ENCODE data around the gene PRDM8.

Gene PRDM8

DNA sequence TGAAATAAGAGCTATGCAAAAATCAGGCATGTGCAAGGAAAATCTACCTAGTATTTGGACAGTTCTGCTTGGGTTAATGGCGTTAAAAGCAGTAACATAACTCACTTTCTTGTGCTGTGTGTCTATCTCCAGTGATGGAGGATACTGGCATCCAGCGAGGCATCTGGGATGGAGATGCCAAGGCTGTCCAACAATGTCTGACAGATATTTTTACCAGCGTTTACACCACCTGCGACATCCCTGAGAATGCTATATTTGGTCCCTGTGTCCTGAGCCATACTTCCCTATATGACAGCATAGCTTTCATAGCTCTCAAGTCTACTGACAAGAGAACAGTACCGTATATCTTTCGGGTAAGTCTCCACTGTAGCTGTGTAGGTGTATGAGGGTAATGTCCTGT lies 2.6 kb downstream of the PRDM8 start:
- H3K27ac Mint-ChIP-seq = no peak overlapping the region
- no peaks in the 10 kb centered on the region for H3K36me3 Mint-ChIP-seq (ENCODE audit: low read depth)
- peak overlapping the region in 2 of 3 experiments; percentile 36 for H3K4me3 Mint-ChIP-seq
- peaks cover 27% of the 10 kb centered on the region for H3K4me1 Mint-ChIP-seq
- H3K27me3 Mint-ChIP-seq (ENCODE audit: low read depth) = peaks cover 96% of the 10 kb centered on the region
- no peaks in the 10 kb centered on the region for H3K9me3 Mint-ChIP-seq
- no peak for TF ChIP-seq CTCF (IDR thresholded peaks at IDR 0.05; ENCODE audit: unreplicated experiment in 3 of 3)

GRCh38 chr4:80201252-80202151 lies 4.2 kb downstream of the PRDM8 start:
- Mint-ChIP-seq H3K4me3 (peak overlapping the region; percentile 73 to 86 (median 83)), H3K36me3 (ENCODE audit: low read depth) (no peaks in the 10 kb centered on the region), H3K4me1 (peaks cover 19% of the 10 kb centered on the region), H3K27me3 (ENCODE audit: low read depth) (peaks cover 96% of the 10 kb centered on the region), H3K9me3 (no peaks in the 10 kb centered on the region), H3K27ac (peak overlapping the region in 1 of 3 experiments; percentile 50)
- TF ChIP-seq CTCF (IDR thresholded peaks at IDR 0.05; ENCODE audit: unreplicated experiment in 3 of 3) = no peak

DNA sequence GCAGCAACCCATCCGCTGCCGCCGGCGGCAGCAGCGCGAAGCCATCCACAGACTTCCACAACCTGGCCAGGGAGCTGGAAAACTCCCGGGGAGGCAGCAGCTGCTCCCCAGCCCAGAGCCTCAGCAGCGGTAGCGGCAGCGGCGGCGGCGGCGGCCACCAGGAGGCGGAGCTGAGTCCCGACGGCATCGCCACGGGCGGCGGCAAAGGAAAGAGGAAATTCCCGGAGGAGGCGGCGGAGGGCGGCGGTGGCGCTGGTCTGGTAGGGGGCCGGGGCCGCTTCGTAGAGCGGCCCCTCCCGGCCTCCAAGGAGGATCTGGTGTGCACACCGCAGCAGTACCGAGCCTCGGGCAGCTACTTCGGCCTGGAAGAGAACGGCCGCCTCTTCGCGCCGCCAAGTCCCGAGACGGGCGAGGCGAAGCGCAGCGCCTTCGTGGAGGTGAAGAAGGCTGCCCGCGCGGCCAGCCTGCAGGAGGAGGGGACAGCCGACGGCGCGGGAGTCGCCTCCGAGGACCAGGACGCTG lies 4.9 kb downstream of the PRDM8 start:
- no peaks in the 10 kb centered on the region for H3K36me3 Mint-ChIP-seq (ENCODE audit: low read depth)
- H3K27ac Mint-ChIP-seq = no peak overlapping the region
- H3K4me3 Mint-ChIP-seq = peak overlapping the region; percentile 65 to 86 (median 73)
- H3K27me3 Mint-ChIP-seq (ENCODE audit: low read depth) = peaks cover 96% of the 10 kb centered on the region
- peaks cover 19% of the 10 kb centered on the region for H3K4me1 Mint-ChIP-seq
- H3K9me3 Mint-ChIP-seq = no peaks in the 10 kb centered on the region
- peak; percentile 70 to 93 (median 75) for TF ChIP-seq CTCF (IDR thresholded peaks at IDR 0.05; ENCODE audit: unreplicated experiment in 3 of 3)

GRCh38 chr4:80202741-80203553 lies 5.6 kb downstream of the PRDM8 start:
- H3K27ac Mint-ChIP-seq = no peak overlapping the region

DNA sequence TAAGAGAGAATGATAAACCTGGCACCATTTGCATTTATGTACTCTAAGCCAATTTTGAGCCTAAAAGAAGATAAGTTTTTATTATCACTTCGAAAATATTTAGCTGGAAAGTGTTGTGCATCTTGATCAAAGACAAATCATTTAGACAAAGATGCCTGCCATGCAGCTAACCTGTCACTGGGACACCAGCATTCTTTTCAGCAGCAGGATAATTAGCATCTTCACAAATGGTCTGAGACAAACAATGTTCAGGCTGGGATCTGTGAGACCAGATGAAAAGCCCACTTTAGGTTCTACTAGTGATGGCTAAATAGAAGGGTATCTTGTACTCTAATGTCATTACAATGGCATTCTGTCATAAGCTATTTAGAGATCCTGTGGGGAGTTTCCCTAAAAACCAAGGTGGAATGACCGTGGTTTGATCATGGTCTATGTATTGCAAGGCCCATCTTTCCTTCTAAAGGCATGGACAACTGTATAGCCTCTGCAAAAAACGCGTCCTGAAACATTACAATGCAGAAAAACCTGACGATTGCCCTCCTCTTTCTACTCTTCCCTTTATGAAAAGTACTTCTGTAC lies 7.2 kb downstream of the PRDM8 start:
- TF ChIP-seq CTCF (IDR thresholded peaks at IDR 0.05; ENCODE audit: unreplicated experiment in 3 of 3) = no peak
- Mint-ChIP-seq H3K27me3 (ENCODE audit: low read depth) (peaks cover 96% of the 10 kb centered on the region), H3K9me3 (peaks cover 6% of the 10 kb centered on the region), H3K36me3 (ENCODE audit: low read depth) (no peaks in the 10 kb centered on the region), H3K4me1 (peaks cover 16% of the 10 kb centered on the region), H3K4me3 (peak overlapping the region in 1 of 3 experiments; percentile 20), H3K27ac (no peak overlapping the region)

More at GRCh38 chr4:80202741-80203553, 5.6 kb downstream of the PRDM8 start:
- H3K36me3 Mint-ChIP-seq (ENCODE audit: low read depth) = no peaks in the 10 kb centered on the region
- H3K27me3 Mint-ChIP-seq (ENCODE audit: low read depth) = peaks cover 96% of the 10 kb centered on the region
- H3K4me3 Mint-ChIP-seq = peak overlapping the region; percentile 74 to 80 (median 78)
- H3K9me3 Mint-ChIP-seq = peaks cover 2% of the 10 kb centered on the region
- H3K4me1 Mint-ChIP-seq = peaks cover 13% of the 10 kb centered on the region
- no peak for TF ChIP-seq CTCF (IDR thresholded peaks at IDR 0.05; ENCODE audit: unreplicated experiment in 3 of 3)

Measured in nephron (organoid).